Amniotic stem cell (primary cell): ENCODE measurements around the gene CGB7.
"Not testable (repeated sequence)": the region's sequence is repeated elsewhere in the genome, so short reads cannot be mapped to it uniquely, and the experiment has no call there.

ENCODE experiments used
- DNase-seq: peaks from one replicate; lab custom pipeline; 2025; lab: John Stamatoyannopoulos, UW

Gene CGB7

DNA sequence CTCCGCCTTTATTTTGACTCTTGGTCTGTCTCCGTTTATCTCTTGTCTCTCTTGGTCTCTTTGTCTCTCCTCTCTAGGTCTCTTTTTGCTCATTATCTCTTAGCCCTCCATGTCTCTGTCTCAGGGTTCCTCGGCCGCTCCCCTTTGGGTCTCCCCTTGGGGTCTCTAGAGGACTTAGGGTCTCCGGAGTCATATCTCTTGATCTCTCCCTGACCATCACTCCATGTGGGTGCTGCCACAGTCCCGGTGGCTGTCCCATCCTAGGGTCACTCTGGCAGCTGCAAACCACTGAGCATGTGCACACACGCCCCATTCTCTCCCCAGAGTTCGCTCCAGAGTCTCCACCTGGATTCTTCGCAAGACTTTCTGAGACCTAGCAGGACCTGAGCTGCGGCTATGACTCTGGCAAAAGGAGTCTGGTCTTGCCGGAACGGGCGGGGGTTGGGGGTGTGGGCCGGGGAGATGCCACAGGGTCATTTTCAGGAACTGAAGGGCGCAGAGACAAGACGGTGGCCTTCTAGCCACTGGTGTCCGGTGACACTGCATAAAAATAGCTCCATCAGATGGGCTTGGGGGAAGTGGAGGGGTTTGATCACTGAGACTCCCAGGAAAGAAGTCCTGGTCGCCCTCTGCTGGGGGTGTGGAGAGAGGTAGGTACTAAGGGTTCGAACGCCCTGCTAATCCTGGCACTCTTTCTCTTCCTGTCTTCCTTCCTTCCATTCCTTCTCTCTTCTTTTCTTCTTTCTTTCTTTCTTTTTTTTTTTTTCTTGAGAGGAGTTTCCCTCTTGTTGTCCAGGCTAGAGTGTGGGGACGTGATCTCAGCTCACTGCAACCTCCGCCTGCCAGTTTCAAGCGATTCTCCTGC, 16.2 kb upstream of the CGB7 start:
- no peak for DNase-seq

DNA sequence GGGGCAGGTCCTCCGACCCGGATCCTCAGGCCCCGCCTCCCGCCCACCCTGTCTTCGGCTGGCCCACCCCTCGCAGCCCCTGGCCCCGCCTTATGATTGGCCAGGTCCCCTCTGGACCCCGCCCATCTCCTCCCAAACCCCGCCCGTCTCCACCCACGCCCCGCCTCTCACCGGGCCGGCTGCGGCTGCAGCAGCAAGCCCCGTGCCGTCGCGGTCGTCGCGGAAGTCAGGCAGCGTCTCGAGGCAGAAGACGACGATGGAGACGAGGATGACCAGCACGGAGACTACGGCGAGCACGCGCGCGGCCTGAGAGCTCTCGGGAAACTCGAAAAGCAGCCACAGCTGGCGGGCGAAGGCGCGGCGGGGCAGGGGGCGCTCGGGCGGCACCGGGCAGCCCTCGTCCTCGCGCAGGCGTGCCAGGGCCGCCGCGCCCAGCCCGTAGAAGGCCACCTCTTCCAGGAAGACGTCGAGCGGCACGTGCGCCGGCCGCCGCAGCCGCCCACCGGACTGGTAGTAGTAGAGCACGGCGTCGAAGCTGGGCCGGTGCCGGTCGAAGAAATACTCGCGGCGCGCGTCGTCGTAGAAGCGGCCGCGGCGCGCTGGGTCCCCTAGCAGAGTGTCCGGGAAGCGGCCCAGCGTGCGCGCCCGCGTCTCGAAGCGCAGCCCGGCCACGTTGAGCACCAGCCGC, 14.5 kb upstream of the CGB7 start:
- no peak for DNase-seq

DNA sequence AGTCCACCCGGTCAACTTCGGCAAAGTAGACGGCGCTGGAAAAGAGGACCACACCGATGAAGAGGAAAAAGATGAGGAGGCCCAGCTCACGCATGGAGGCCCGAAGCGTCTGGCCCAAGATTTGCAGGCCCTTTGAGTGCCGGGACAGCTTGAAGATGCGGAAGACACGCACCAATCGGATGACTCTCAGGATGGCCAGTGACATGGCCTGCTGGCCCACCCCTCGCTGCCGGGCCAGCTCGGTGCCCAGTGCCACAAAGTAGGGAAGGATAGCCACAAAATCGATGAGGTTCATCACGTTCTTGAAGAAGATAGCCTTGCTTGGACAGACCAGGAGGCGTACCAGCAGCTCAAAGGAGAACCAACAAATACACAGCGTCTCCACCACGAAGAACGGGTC, 12.9 kb upstream of the CGB7 start:
- DNase-seq: no peak

DNA sequence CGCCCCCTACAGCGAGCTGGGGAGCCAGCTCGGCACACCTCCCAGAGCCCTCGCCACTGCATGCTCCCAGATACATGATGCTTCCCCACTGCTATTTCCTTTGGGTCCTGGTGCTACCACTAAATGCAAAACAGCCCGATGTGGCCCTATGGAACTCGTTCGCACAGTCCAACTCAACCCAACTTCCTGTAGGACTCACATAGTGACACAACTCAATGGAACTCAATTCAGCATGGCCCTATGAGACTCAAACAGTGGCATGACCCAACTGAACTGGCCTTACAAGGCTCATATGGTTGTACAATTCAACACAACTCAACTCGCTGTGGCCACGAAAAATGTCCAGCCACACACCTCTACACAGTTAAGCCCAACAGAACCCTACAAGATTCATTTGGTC, 11.5 kb upstream of the CGB7 start:
- no peak for DNase-seq

DNA sequence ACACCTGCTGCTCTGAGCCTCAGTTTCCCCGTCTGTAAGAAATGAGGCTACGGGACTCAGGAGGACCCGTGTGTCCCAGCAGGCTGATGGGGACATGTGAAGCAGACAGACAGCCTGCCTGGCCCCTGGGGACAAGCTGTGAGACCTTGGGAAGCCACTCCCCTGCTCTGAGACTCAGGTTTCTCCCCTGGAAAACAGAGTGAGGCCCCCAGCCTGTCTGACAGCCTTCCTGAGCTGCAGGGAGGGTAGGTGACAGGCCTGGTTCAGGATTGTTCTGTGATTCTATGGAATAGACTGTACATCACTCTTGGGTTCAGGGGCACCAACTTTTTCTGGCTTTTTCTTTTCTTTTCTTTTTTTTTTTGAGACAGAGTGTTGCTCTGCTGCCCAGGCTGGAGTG, 10.0 kb upstream of the CGB7 start:
- DNase-seq: no peak

DNA sequence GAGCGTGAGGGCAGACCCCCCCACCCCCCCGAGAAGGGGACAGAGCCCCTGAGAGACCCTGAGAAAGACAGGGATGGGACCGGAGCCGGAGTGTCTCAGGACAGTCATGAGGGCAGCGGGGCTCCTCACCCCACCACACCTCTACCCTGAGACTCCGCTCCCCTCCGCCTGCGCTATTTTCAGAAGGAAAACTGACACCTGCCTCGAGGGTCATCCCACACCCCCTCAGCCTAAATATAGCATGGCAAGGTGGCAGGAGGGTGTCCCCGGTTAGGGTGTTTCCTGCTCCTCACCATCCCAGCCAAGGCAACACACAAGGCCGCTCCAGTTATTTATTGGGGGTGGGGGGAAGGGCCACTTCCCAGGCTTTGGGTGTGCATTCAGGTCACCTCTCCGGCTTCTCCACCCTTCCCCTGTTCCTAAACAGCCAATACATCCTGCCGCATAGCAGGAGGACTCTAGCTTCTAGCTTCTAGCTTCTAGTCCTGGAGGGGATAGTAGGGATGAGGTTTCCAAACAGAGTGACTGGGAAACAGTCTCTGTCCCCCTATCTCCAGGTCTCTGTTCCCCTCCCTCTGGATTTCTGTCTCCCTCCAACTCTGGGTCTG, 8.5 kb upstream of the CGB7 start:
- no peak for DNase-seq

DNA sequence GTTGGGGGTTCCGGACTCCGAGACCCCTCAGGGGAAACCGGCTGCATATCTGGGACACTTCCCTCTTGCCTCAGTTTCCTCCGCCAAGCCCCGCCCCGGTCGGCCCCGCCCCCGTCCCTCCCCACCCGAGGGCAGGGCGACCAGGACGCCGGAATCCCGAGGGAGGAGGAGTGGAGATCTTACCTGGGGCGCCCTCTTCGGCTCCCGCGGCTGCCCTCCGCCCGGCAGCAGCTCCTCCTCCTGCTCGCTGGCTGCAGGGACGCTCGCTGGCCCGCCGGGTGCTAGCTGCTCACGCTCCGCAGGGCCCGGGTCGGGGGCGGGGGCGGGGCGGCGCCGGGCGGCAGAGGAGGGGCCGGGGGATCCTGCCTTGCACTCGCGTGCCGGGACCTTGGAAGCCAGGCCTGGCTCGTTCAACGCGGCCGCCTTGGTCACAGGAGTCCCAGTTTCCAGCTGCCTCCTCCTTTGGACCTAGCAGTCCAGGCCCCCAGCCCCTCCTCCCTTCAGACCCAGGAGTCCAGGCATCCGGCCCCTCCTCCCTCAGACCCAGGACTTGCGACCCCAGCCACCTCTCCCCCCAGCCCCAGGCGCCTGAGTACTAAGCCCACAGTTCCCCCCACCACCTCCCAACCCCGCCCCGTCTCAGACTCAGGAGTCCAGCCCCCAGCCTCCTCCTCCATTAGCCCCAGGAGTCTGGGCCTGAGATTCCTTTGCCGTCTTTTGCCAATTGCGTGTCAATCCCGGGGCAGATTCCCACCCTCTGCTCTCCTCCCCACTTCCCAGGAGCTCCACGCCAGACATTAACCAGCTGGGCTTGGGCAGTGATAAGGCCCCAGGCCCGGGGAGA, 7.4 kb upstream of the CGB7 start, which contains the start of gene NTF4:
Gene NTF4, minus strand, starts transcription at position 51 of the 844 bp plus-strand sequence. CDS start 2,821 bp downstream, outside the sequence.
- no peak for DNase-seq

DNA sequence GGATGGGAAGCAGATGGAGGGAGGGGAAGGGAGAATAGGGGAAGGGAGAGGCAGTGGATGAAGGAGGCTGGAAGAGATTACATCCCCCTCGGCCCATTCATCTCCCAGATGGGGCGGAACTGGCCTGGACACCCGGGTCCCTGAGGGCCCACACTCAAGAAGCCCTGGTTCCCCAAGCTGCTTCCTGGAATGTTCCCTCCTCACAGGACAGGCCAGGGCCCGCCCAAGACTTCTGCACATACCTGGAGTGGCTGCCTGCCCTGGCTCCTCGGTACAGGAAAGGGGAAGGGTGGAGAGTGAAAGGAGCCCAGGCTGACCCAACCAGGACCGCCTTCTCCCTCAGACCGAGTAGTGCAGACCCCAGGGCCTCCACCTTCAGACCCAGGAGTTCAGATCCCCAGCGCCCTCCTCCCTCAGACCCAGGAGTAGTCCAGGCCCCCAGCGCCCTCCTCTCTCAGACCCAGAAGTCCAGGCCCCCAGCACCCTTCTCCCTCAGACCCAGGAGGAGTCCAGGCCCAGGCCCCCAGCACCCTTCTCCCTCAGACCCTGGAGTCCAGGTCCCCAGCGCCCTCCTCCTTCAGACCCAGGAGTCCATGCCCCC, 6.6 kb upstream of the CGB7 start:
- no peak for DNase-seq

DNA sequence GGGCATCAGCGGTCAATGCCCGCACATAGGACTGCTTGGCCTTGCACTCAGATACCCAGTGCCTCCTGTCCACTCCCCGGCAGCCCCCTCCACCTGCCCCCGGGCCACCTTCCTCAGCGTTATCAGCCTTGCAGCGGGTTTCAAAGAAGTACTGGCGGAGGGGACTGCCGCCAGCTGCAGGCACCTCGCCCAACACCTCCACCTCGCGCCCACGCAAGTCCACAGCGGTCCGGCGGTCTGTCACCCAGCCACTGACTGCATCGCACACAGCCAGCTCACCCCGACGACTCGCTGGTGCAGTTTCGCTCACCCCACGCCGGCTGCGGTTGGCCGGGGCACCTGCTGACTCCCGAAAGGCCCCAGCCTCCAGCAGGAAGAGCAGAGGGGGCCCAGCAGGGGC, 3.9 kb upstream of the CGB7 start:
- no peak for DNase-seq

DNA sequence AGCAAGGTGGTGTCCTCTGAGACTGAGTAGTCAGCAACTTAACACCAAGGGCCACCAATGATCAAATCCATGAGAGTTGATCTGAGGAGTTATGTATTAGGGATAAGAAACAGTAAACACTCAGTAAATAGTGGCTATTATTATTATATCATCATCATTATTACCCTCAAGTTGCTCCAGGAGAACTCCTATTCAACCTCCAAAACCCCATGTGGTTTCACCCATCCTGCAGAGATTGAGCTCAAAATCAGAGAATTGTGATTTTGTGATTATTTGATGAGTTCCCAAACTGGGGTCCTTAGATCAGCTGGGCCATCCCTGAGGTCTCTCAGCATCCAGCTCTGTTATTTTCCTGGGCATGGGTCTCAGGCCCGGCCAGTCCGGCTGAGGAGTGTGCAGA, 3.5 kb upstream of the CGB7 start:
- no peak for DNase-seq

DNA sequence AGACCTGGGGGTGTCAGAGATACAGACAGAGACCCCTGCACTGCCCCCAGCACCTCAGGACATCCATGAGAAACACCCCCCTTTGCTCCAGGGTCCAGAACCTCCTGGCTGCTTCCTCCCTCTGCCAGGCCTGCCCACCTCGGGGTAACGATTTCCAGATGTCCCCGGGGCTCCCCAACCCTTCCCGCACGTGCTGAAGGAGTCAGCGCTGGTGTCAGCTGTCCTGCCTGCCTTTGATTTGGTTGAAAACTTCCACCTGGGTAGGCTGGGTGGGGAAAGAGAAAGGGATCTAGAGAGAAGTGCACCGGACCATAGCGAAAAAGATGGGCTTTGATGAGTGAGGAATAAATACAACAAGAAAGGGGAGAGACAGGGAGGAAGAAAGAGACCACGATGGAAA, 1.5 kb upstream of the CGB7 start:
- no peak for DNase-seq

DNA sequence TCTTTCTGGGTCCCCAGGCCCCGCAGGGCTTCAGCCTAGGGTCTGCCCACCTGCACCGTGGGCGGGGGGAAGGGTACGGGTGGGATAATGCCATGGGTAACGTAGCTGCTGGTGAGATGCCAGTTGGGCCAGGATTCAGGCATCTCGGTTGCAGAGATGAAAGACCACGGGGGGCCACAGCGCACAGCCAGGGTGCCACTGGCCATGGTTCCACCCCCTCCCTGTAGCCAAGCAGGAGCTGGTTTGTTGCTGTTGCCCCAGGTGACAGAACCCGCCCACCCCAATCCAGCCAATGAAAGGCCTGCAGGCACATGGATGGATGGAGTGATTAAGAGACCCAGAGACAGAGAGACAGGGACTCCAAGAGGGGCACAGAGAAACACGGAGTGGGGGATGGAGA, 1.0 kb upstream of the CGB7 start:
- DNase-seq: no peak

DNA sequence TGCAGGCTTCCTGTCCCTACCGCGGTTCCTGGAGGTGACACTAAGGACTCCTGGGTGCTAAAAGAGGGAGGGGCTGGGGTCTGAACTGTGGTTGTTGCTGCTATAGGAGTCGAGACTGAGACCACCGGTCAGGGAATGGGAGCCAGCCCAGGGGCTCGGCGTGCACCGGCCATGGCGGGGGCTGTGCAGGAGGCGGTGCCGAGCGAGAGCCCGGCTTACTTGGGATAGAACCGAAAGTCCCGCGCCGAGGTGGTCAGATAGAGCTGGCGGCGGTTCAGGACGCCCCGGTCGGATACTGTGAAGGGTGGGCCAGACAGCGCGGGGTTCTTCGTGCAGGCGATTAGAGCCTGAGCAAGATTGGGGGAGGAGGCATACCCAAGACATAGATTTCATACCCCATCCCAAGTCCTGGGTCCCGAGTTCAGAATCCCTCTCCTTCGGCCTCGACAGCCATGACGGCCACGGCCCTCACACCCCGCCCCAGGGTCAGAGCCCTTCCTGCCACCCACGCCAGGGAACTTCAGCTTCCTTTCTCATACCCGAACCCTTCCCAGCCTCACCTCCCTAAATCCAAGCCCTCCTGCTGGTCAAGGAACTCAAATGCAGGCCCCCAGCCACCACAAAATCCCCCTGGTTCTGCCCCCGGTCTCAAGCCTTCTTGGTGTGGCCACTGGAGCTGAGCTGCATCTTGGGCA, 500 bp downstream of the CGB7 start:
- DNase-seq: not testable (repeated sequence)

DNA sequence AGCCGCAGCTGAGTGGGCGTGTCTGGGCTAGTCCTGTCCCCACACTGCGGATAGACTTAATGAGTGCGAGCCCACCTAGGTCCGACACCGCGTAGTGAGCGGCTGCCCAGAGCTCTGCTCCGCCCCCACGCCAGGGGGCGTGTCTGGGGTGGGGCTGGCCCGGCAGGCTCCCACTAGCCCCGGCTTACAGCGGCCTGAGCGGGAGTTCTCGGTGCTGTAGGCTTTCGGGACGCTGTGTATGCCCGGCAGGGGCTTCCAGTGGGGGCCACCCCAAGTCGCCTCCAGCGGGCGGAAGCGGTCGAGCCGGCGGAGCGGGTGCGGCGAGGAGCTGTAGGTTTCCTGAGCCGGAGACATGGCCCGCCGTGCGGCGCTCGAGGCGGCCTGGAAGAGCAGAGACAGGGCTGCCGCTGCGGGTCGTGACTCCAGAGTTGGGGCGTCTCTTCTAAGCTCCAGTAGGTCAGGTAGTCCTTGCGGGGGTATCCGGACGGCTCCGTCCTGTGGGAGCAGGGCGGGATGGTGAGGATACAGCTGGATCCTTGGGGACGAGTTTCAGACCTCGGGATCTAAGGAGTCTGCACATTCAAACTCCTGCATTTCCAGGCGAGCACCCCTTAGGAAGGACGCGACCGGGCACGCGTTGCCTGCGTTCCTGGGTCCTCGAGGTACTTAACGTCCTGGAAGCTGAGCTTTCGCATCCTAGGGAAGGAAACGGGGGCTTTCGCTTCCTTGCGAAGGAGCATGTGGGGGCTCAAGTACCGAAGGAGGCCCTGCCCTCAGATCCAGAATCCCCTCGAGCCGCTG, 1.2 kb downstream of the CGB7 start:
- DNase-seq: no peak

DNA sequence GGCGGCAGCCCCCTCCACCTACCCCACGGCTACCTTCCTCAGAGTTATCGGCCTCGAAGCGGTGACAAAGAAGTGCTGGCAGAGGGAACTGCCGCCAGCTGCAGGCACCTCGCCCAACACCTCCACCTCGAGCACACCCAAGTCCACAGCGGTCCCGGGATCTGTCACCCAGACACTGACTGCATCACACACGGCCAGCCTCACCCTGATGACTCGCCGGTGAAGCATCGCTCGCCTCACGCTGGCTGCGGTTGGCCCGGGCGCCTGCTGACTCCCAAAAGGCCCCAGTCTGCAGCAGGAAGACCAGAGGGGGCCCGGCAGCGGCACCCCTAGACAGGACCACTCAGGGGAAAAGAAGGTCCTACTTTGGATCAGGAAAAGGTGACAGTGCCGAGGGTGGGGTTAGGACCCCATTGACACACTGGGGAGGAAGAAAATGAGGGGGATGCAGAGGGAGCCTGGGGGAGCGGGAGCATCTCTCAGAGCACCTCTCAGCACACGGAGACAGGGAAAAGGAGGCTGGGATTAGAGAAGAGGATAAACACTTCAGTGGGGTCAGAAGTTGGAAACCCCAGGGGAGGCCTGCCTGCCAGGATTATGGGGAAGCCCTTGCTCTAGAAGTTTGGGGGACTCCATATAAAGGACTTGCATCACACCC, 7.0 kb downstream of the CGB7 start:
- DNase-seq: not testable (repeated sequence)

DNA sequence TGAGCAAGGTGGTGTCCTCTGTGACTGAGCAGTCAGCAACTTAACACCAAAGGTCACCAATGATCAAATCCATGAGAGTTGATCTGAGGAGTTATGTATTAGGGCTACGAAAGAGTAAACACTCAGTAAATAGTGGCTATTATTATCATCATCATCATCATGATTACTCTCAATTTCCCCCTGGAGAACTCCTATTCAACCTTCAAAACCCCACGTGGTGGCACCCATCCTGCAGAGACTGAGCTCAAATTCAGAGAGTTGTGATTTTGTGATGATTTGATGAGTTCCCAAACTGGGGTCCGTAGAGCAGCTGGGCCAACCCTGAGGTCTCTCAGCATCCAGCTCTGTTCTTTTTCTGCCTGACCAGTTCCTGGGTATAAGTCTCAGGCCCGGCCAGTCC, 7.7 kb downstream of the CGB7 start:
- DNase-seq: not testable (repeated sequence)

DNA sequence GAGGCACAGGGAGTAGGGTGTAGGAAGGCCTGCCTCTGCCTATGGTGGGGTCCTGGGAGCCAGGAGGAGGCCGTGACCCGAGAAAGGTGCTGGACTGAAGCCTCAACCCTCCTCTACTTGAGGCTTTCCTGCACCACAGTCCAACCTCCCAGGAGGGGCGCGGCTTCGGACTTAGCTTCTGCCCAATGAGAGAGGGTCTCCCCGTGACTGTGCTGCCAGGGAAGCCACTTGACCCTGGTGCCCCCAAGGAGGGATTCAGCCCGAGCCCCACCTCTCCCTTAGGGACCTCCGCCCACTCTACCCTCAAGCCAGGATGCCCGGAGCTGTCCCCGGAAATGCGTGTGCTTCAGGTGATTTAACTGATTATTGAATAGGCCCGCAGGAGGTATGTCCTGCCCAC, 8.5 kb downstream of the CGB7 start, which contains the start of gene CGB8:
Gene CGB8, minus strand, starts transcription at position 101 of the 400 bp plus-strand sequence. CDS start 372 bp downstream, outside the sequence.
- not testable (repeated sequence) for DNase-seq

DNA sequence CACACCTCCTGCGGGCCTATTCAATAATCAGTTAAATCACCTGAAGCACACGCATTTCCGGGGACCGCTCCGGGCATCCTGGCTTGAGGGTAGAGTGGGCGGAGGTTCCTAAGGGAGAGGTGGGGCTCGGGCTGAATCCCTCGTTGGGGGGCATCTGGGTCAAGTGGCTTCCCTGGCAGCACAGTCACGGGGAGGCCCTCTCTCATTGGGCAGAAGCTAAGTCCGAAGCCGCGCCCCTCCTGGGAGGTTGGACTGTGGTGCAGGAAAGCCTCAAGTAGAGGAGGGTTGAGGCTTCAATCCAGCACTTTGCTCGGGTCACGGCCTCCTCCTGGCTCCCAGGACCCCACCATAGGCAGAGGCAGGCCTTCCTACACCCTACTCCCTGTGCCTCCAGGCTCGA, 14.0 kb downstream of the CGB7 start, which contains the start of gene CGB5:
Gene CGB5, plus strand, starts transcription at position 301 of the 400 bp plus-strand sequence. CDS start 362 bp downstream, outside the sequence.
- not testable (repeated sequence) for DNase-seq

DNA sequence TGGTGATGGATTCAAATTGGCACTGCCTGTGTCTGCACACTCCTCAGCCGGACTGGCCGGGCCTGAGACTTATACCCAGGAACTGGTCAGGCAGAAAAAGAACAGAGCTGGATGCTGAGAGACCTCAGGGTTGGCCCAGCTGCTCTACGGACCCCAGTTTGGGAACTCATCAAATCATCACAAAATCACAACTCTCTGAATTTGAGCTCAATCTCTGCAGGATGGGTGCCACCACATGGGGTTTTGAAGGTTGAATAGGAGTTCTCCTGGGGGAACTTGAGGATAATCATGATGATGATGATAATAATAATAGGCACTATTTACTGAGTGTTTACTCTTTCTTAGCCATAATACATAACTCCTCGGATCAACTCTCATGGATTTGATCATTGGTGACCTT, 14.9 kb downstream of the CGB7 start:
- not testable (repeated sequence) for DNase-seq
